HepG2 (cell line): Measurements from ENCODE around the gene JTB. TPM values are rescaled to one million over a fixed set of nuclear protein-coding genes. Genes with fewer than 3 reads are reported as not detected.

Experiments
- ATAC-seq: fragments of 200-7000 bp; cut with Tn5 transposase; 3 replicates; pipeline ENCODE4 v1.9.1; 2020; ENCODE audit warnings: mild to moderate bottlenecking, moderate library complexity
- BruUV-seq: library from RNA; stranded (reverse); fragments of 400-500 nt; replicated peaks from 2 replicates; lab custom pipeline; 2021; lab: Mats Ljungman, UMichigan
- CTCF ChIA-PET: fragments of 300-600 bp; formaldehyde crosslinking; extraction: SDS; loops from one replicate; lab custom pipeline; 2021; ENCODE audit warnings: low total read pairs, inconsistent platforms, low intra/inter-chr PET ratio; lab: Yijun Ruan, JAX
- POLR2A ChIA-PET: fragments of 350-600 bp; sonication (Branson Sonifier 250); formaldehyde crosslinking; loops from one replicate; lab custom pipeline; 2020; ENCODE audit warnings: antibody characterized with exemption, inconsistent platforms; lab: Yijun Ruan, JAX
- DNase-seq: peaks from one replicate; pipeline ENCODE4 v3.0.0-alpha.2; 2015; ENCODE audit warnings: low spot score
- FAIRE-seq: peaks from 3 replicates; lab custom pipeline; 2011; peaks lifted over from hg19 to GRCh38; lab: Jason Lieb, UNC
- H2AFZ ChIP-seq: one replicate; pipeline ENCODE4 v1.6.1; 2011; ENCODE audit warnings: low read length, inconsistent platforms
- H3K27ac ChIP-seq: fragments of 300-600 bp; 3 replicates; pipeline ENCODE4 v1.8.0; 2011; ENCODE audit warnings: mixed run types, mild to moderate bottlenecking, mixed read lengths, low read length, inconsistent platforms; ENCODE audit not compliant: insufficient read depth; ENCODE audit errors: extremely low read length
- H3K27me3 ChIP-seq, 2 experiments: fragments of 200-600 bp in 1 of 2; 2 replicates in 1 of 2; 3 replicates in 1 of 2; pipeline versions ENCODE4 v1.6.0 to v1.8.0; 2011; ENCODE audit warnings: low read length in 2 of 2, mild to moderate bottlenecking in 2 of 2, moderate library complexity in 2 of 2, inconsistent platforms in 1 of 2; ENCODE audit not compliant: insufficient read depth in 2 of 2, control insufficient read depth in 1 of 2
- H3K36me3 ChIP-seq, 2 experiments: fragments of 200-600 bp in 1 of 2; replicated peaks in 1 of 2; 2 replicates in 1 of 2; 3 replicates in 1 of 2; pipeline versions ENCODE4 v1.5.1 to v1.8.0; 2011; ENCODE audit warnings: low read length in 2 of 2, inconsistent platforms in 1 of 2; ENCODE audit not compliant: insufficient read depth in 2 of 2, control insufficient read depth in 1 of 2
- H3K4me1 ChIP-seq: 2 replicates; pipeline ENCODE4 v1.5.1; 2012; ENCODE audit warnings: low read length, inconsistent platforms; ENCODE audit not compliant: insufficient read depth
- H3K4me2 ChIP-seq: 2 replicates; pipeline ENCODE4 v1.6.0; 2011; ENCODE audit warnings: low read depth, low read length, inconsistent platforms
- H3K4me3 ChIP-seq, 3 experiments: fragments of 200-600 bp in 1 of 3; sonication (generic), shearing (Covaris generic) in 1 of 3; replicated peaks in 1 of 3; 2 replicates each; pipeline ENCODE4 v1.5.1; 2011 to 2016; ENCODE audit warnings: low read length in 3 of 3, inconsistent platforms in 2 of 3, low read depth in 2 of 3, mild to moderate bottlenecking in 2 of 3, control low read depth in 1 of 3, mixed read lengths in 1 of 3; ENCODE audit not compliant: insufficient read depth in 1 of 3
- H3K79me2 ChIP-seq: one replicate; pipeline ENCODE4 v1.6.1; 2011; ENCODE audit warnings: low read length, inconsistent platforms; ENCODE audit not compliant: insufficient read depth
- H3K9ac ChIP-seq: 2 replicates; pipeline ENCODE4 v1.6.0; 2011; ENCODE audit warnings: mild to moderate bottlenecking, low read depth, low read length, inconsistent platforms; ENCODE audit not compliant: insufficient read depth
- H3K9me3 ChIP-seq: 2 replicates; pipeline ENCODE4 v1.5.1; 2012; ENCODE audit warnings: mild to moderate bottlenecking, low read length
- H4K20me1 ChIP-seq: 2 replicates; pipeline ENCODE4 v1.6.0; 2011; ENCODE audit warnings: inconsistent platforms, mild to moderate bottlenecking, low read length, moderate library complexity; ENCODE audit not compliant: insufficient read depth
- FOXO4 ChIP-seq: sonication (generic); formaldehyde crosslinking; conservative IDR thresholded peaks from 2 replicates; pipeline ENCODE4 v1.8.1; 2023; ENCODE audit warnings: missing genetic modification reagents
- GLI4 ChIP-seq: sonication (generic); formaldehyde crosslinking; IDR thresholded peaks from 2 replicates; pipeline ENCODE4 v1.5.1; 2020; ENCODE audit warnings: missing genetic modification reagents, mild to moderate bottlenecking, moderate library complexity, borderline replicate concordance
- HNRNPK ChIP-seq: fragments of 200-400 bp; formaldehyde crosslinking; IDR thresholded peaks from 2 replicates; pipeline ENCODE4 v1.6.1; 2018; ENCODE audit warnings: low read length, low read depth, moderate library complexity, mild to moderate bottlenecking; ENCODE audit not compliant: poor library complexity, severe bottlenecking
- RBFOX2 ChIP-seq: fragments of 200-400 bp; formaldehyde crosslinking; IDR thresholded peaks from 2 replicates; pipeline ENCODE4 v1.6.1; 2017; ENCODE audit warnings: low read depth, mild to moderate bottlenecking, low read length
- RFXAP ChIP-seq: sonication (generic); formaldehyde crosslinking; IDR thresholded peaks from 2 replicates; pipeline ENCODE4 v1.4.0; 2020; ENCODE audit warnings: missing genetic modification reagents, borderline replicate concordance
- WGBS: methylation state at CpG from one replicate; pipeline ENCODE4 v1.1.6; 2017; ENCODE audit warnings: low lambda C conversion rate; 5-methylcytosine and 5-hydroxymethylcytosine counted together
- in situ Hi-C: cut with HindIII; loops from 2 replicates; pipeline ENCODE4 v1.10.0; 2017; ENCODE audit warnings: low pct_unique_long_range_greater_than_20kb; ENCODE audit not compliant: extremely low pct_ligation_motif_present
- intact Hi-C: fragments of 100-400 bp; cut with micrococcal nuclease; formaldehyde crosslinking; loops from one replicate; pipeline ENCODE4 v1.10.0; 2022; ENCODE audit not compliant: unreplicated experiment
- polyA plus RNA-seq, 8 experiments: library from polyadenylated mRNA; depleted of rRNA in 3 of 8; stranded (reverse) in 7 of 8; unstranded in 1 of 8; fragments of >200 nt; fragmentation: Illumina TruSeq in 4 of 8; extraction: Trizol in 4 of 8; gene quantifications; 2 replicates each; pipeline versions ENCODE4 v1.2.1 to v1.2.3, GENCODE V29; 2011 to 2016; ENCODE audit warnings: low read depth in 4 of 8, missing spikeins in 1 of 8, mixed read lengths in 1 of 8; ENCODE audit not compliant: insufficient read depth in 1 of 8
- total RNA-seq, 5 experiments: library from RNA; depleted of rRNA; stranded (reverse); fragments of >200 nt; fragmentation: Illumina TruSeq; extraction: Trizol; gene quantifications; 2 replicates each; pipeline ENCODE4 v1.2.3, GENCODE V29; 2016; ENCODE audit warnings: low read depth in 1 of 5

JTB gene
- total and polyA plus RNA-seq, 2 of the 13 experiments (the other 11 are each of a cell fraction or from before 2014, with no cell fraction given), result 96.7 to 99.2 TPM

- FAIRE-seq, result no peak
- CTCF ChIA-PET, result no interaction called here
- H2AFZ ChIP-seq, result no peak overlapping the region
- H3K9ac ChIP-seq, result no peak overlapping the region
- TF ChIP-seq RFXAP (CRISPR knock-in tag) (no peak), FOXO4 (CRISPR knock-in tag) (no peak)
- TF ChIP-seq, all 625 proteins: peak for 0
- no peaks in the 10 kb centered on the region for H3K9me3 ChIP-seq
- H3K27ac ChIP-seq, result no peak overlapping the region
- DNase-seq (no peak), ATAC-seq (no peak)
- H4K20me1 ChIP-seq, result peaks cover 12% of the 10 kb centered on the region
- WGBS, result 98% methylated on average over 3 of the region's 3 CpGs
- no TSS peak for BruUV-seq
- peaks cover 2 to 16% of the 10 kb centered on the region in 2 experiments; a peak in 4 of 5 replicates for H3K36me3 ChIP-seq
- H3K27me3 ChIP-seq, result no peaks in the 10 kb centered on the region; a peak in 1 of 5 replicates
- no peak overlapping the region for H3K4me3 ChIP-seq
- intact Hi-C loops, result no loop called here
- peaks cover 16% of the 10 kb centered on the region for H3K79me2 ChIP-seq
- POLR2A ChIA-PET, result interaction anchor here (1.1 kb wide), 1 partner anchor 28 kb away, joined by 4 read pairs; the partner anchor contains the start of gene CREB3L4
- no peak overlapping the region for H3K4me2 ChIP-seq
- in situ Hi-C loops, result no loop called here
- peaks cover 39% of the 10 kb centered on the region for H3K4me1 ChIP-seq
These were observed 17.7 kb upstream of the JTB start for GRCh38 chr1:153995202-153995601.

GRCh38 chr1:153991806-153992205 lies 14.3 kb upstream of the JTB start:
- no peaks in the 10 kb centered on the region for H3K9me3 ChIP-seq
- peaks cover 12% of the 10 kb centered on the region for H4K20me1 ChIP-seq
- intact Hi-C loops, result no loop called here
- peak overlapping the region; percentile 76 for H3K4me2 ChIP-seq
- ChIA-PET POLR2A (interaction anchor here (1.8 to 2.8 kb wide), 2 partner anchors 9 to 45 kb away, joined by 21 to 30 read pairs; partner anchors contain the start of gene DENND4B), CTCF (no interaction called here)
- H2AFZ ChIP-seq, result no peak overlapping the region
- peak overlapping the region; percentile 77 to 97 (median 94); a peak in 5 of 6 replicates for H3K4me3 ChIP-seq
- H3K79me2 ChIP-seq, result peaks cover 16% of the 10 kb centered on the region
- peak; percentile 64 for TF ChIP-seq RBFOX2
- TF ChIP-seq HNRNPK, result no peak
- no peak for TF ChIP-seq GLI4 (CRISPR knock-in tag)
- DNase-seq (no peak), FAIRE-seq (no peak), ATAC-seq (no peak)
- BruUV-seq, result no TSS peak
- peak overlapping the region; percentile 1 for H3K27ac ChIP-seq
- H3K9ac ChIP-seq, result peak overlapping the region; percentile 98
- peaks cover 39% of the 10 kb centered on the region for H3K4me1 ChIP-seq
- H3K27me3 ChIP-seq, result no peaks in the 10 kb centered on the region; a peak in 1 of 5 replicates
- in situ Hi-C loops, result no loop called here
- 91% methylated on average over 2 of the region's 2 CpGs for whole genome bisulfite sequencing
- H3K36me3 ChIP-seq, result peaks cover 2 to 16% of the 10 kb centered on the region in 2 experiments; a peak in 4 of 5 replicates
